ENCODE results near the gene DHX40.
"Not testable (repeated sequence)": the region's sequence is repeated elsewhere in the genome, so short reads cannot be mapped to it uniquely, and the experiment has no call there.

DHX40 gene

DNA sequence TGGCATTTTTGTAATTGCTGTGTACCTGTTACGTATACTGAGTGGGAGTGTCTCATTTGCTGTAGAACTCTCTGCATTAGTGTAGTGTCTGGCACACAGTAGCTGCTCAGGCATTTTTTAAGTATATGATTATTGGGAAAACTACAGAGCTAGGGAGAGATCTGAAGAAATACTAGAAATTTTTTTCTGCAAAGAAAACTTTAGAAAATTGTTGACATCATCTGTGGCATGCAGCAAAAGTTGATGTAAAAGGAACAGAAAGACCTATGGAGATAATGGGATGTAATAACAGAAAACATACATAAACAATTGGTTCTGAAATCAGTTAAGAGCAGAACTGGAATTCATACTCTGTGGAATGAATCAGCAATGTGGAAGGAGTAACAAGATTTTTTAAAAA, 65.9 kb downstream of the DHX40 start:
- FAIRE-seq = no peak

DNA sequence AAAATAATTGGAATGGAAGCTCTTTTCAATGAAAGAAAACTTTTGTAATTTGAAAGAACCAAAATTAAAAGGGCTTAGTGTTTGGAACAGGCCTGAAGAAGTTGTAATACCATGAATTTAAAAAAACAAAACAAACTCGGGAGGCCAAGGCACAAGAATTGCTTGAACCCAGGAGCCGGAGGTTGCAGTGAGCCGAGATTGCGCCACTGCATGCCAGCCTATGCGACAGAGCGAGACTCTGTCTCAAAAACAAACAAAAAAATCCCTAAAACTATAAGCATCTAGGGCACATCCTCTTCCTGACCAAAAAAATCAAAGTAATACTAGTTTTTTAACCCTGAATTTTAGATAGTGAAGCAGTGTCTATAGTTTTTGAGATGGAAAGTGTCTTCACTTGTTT, 67.0 kb downstream of the DHX40 start:
- FAIRE-seq = no peak

DNA sequence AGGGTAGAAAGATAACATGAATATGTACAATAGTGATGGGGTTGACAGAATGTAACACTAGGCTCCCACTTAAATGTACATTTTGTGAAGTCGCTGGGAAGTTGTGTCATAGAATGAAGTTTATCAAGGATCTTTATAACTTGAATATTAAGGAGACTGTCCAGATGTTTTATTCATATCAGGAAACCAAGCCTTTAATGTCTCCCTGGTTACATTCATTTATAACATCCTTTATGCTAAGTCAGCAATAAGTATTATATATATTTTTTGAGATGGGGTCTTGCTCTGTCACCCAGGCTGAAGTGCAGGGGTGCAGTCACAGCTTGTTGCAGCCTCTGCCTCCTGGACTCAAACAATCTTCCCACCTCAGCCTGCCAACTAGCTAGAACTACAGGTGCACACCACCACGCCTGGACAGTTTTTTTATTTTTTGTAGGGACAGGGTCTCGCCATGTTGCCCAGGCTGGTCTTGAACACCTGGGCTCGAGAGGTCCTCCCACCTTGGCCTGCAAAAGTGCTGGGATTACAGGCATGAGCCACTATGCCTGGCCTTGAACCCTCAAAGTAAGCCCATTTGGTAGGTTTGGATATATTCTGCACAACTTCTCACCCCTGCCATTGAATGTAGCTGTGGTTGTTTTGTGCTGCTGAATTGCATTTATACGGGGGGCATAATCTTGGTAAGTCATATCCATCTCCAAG, 68.4 kb downstream of the DHX40 start:
- FAIRE-seq = no peak

DNA sequence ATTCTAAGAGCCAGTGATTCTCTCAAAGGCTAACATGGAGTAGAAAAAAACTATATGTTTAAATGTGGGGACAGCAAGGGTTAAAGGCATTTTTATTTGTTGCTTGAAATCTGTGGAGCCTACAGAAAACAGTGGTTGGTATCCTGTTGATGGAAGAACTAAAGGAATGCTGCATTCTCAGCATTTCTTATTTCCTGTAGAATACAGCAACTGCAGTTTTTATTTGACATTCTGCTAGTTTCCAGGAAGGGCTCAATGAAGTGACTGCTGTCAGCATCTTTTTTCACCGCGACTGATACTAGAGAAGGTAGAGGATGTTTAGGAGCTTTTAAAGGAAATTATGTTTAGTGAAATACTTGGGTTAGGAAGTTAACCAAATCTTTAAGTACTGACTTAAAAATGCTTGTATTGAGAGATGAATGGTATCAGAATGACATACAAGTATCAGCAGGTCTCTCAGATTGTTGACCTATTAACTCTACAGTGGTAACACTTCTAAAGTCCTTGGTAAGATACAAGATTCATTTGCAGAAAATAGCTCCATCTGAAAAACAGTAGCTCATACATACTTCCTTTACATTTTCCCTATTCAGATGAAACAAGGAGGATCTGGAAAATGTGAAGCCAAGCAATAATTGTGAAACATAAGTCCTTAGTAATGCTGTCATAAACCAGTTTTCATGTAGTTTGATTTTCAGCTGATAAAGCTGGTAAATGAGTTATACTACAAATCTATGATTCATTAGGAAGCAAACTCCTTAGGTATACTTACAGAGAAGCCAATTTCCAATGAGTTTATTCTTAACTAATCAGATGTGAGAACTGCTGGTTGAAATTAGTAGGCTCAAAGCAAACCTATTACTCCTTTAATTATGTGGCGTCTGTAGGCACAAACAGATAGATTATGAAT, 69.5 kb downstream of the DHX40 start:
- FAIRE-seq = no peak

DNA sequence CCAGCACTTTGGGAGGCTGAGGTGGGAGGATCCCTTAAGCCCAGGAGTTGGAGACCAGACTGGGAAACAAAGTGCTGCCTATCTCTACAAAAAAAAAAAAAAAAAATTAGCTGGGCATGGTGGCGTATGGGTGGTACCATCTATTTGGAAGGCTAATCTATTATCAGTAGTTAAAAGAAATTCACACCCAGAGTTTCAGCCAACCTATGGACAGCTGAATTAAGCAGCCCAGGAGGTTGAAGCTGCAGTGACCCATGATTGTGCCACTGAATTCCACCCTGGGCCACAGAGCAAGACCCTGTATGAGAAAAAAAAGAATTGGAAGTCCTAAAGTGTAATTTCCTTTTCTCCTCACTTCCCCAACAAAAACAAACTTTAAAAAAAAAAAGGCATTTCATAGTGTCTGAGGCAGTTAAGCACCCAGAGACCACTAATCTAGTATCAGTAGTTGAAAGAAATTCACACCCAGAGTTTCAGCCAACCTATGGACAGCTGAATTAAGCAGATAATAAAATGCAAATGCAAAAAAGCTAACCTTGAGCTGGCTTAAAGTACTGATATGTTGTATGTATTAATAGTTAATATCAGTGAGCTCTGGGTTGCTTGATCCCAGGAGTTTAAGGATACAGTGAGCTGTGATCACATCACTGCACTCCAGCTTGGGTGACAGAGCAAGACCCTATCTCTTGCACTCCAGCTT, 72.4 kb downstream of the DHX40 start:
- FAIRE-seq = no peak

DNA sequence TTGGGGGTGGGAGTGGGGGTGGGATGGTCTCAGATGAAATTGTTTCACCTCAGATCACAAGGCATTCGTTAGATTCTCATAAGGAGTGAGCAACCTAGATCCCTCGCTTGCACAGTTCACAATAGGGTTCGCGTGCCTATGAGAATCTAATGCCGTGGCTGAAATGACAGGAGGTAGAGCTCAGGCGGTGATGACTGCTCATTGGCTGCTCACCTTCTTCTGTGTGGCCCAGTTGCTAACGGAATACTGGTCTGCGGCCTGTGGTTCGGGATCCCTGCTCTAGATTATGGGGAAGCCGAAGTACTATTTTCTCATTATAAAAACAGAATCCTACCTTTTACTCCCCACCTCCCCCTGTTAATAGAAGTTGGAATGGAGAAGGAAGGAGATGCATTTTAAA, 73.1 kb downstream of the DHX40 start:
- no peak for FAIRE-seq

DNA sequence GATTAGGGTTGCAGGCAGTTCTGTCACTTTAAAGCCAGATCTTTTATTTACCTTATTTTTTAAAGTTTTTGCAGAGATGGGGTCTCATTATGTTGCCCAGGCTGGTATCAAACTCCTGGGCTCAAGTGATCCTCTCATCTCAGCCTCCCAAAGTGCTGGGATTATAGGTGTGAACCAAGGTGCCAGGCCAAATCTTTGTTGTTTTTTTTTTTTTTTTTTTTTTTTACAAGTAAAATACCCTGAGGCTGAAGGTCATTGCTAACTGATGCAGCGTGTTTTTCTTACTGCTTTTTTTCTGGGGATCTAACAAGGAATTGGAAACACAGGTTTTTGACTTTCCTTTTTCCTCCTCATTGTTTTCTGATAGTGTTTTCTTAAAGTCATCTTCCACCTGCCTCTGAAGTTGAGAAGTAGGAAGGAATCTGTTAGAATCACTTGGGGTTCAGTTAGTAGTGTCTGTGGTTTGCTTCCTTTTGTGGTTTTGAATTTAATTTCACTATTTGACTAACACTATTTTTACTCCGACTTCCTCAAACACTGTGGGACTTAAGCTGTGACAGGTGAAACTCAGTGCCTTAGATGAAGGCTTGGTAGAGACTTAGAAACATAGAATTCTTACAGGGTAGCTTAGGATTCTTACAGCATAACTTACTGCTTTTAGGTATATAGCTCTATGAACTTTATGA, 76.5 kb downstream of the DHX40 start:
- FAIRE-seq = no peak

DNA sequence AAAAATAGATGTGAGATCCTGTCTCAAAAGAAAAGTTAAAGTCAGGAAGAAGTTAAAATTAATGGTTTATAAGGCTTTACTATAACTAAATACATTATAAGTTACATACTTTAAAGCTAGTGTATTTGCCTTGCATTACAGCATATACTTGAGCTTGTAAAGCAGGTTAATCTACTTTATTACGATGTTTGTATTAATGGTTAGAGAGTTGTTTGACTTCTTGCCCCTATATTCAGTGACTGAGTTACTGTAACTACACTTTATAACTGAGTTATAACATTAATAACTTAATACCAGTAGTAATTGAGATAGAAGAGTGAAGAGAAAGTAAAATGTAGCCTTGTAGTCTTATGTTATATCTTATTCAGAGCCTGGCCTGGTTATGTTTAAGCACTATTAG, 77.2 kb downstream of the DHX40 start:
- no peak for FAIRE-seq

DNA sequence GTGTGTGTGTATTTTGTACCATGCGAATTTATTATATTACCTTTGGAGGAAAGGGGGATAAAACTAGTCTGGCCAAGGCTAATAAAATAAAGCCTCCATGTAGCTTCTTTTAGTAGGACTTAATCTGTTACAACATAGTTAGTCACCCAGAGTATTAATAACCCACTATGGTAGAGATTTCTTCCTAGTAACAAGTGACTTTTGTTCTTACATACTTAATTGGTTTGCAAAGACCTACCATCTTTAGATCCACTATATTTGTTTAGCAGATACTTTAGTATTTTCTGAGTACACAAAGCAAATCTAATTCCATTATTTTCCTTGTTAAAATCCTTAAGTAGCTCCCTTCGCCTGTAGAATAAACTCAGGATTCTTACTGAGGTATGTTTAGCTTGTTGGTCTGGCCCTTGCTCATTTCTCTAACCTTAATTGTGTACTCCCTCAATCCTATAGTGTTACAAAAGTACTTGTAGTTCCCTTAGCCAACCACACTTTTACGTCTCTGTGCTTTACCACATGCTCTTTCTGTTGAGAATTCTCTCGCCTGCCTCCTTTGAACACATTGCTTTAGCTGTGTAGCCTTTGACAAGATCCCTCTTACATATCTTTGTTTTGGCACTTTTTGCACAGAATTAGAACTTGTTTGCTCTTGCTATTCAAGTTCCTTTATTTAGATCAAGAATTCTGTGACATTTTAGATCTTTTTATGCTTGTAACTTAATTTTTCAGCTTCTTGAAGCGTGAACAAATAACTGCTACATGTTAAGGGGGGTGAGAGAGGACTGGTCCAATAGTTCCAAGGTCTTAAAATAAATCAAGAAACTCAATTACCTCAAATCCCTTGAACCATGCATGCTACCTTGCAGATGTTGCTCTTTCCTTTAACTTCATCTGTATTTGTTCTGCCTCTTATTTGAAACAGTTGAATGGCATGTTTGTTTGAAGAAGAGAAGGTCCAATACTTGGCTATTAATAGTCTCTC, 78.0 kb downstream of the DHX40 start:
- FAIRE-seq = no peak

DNA sequence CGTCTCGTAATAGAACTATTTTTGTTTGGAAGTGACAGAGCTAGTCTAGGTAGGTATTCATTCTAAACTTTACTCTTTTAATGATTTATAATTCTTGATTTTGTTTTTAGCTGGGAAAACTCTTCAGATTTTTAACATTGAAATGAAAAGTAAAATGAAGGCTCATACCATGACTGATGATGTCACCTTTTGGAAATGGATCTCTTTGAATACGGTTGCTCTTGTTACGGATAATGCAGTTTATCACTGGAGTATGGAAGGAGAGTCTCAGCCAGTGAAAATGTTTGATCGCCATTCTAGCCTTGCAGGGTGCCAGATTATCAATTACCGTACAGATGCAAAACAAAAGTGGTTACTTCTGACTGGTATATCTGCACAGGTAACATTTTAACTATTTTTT, 81.9 kb downstream of the DHX40 start:
- FAIRE-seq = no peak

DNA sequence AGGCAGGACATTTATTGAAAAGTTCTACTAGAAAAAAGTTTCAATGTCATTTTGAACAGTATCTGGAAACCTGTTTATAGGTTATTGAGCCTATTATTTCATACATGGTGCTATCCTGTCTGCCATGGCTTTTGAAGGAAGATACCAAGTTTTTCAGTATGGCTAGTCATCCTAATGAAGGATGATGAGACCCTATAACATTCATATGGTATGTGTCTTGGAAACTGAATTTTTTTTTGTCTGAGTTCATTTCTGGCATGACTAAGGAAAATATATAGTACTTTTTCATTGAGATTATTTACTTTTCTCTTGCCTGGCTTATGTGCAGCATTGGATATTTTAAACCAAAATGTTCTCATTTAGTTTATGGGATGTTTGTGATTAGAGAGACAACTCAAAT, 84.5 kb downstream of the DHX40 start:
- FAIRE-seq = no peak

DNA sequence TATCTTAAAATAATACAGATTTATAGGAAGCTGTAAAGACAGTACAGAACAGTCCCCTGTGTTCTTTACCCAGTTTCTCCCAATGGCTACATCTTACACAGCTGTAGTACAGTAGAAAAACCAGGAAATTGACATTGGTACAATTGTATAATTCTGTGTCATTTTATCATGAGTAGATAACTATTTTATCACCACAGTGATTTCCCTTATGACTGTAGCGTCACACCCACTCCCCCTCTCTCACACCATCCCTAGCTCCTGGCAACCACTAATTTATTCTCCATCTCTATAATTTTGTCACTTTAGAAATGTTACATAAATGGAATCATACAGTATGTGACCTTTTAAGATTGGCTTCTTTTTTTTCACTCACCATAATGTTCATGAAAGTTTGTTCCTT, 85.2 kb downstream of the DHX40 start:
- FAIRE-seq = no peak

DNA sequence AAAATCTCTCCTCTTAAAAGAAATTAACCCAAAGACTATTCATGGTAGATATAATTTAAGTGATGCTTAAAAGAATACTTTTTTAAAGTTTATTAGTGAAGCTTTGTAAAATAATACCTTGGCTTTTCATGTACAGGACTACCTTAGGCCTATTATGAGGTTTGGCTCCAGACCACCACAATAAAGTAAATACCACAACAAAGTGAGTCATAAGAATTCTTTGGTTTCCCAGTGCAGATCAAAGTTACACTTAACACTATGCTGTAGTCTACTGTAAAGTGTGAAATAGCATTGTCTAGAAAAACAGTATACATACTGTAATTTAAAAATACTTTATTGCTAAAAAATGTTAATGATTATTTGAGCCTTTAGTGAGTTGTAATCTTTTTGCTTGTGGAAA, 85.9 kb downstream of the DHX40 start:
- FAIRE-seq = no peak

DNA sequence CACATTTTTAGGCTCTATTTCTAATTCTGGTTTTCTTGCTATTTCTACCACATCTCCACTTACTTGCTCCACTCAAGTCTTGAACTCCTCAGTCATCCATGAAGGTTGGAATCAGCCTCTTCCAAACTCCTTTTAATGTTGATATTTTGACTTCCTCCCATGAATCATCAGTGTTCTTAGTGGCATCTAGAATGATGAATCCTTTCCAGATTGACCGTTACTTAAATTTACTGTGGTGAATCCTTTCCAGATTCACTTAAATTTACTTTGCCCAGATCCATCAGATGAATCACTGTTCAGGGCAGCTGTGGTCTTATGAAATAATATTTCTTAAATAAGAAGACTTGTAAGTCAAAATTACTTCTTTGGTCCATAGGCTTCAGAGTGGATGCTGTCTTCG, 86.7 kb downstream of the DHX40 start:
- no peak for FAIRE-seq

DNA sequence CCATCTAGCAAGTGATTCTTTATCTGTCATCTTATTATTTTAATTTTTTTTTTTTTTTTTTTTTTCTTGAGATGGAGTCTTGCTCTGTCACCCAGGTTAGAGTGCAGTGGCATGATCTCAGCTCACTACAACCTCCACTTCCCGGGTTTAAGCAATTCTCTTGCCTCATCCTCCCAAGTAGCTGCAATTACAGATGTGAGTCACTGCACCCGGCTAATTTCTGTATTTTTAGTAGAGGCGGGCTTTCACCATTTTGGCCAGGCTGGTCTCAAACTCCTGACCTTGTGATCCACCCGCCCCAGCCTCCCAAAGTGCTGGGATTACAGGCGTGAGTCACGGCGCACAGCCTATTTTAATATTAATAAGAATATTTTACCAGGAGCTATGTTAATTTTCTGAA, 91.2 kb downstream of the DHX40 start:
- not testable (repeated sequence) for FAIRE-seq
